Fibroblast of lung (primary cell): ENCODE results near the gene GLYATL3.

ENCODE experiments used
- EZH2 ChIP-seq: IDR thresholded peaks from 2 replicates; pipeline ENCODE4 v1.5.1; 2012; ENCODE audit warnings: low read length, control low read depth, mild to moderate bottlenecking; ENCODE audit errors: missing control alignments
- TF ChIP-seq, protein P1 (sequence below), 2 donors: IDR thresholded peaks in 1 of 2; conservative IDR thresholded peaks in 1 of 2; 1 replicate in 1 of 2; 2 replicates in 1 of 2; pipeline ENCODE4 v1.5.1; 2011 to 2012; ENCODE audit warnings: low read length in 2 of 2, control low read depth in 1 of 2, inconsistent platforms in 1 of 2, low read depth in 1 of 2, mild to moderate bottlenecking in 1 of 2

GRCh38 chr6:49522710-49523593, 23.2 kb downstream of the GLYATL3 start:
- TF ChIP-seq, protein P1, sequence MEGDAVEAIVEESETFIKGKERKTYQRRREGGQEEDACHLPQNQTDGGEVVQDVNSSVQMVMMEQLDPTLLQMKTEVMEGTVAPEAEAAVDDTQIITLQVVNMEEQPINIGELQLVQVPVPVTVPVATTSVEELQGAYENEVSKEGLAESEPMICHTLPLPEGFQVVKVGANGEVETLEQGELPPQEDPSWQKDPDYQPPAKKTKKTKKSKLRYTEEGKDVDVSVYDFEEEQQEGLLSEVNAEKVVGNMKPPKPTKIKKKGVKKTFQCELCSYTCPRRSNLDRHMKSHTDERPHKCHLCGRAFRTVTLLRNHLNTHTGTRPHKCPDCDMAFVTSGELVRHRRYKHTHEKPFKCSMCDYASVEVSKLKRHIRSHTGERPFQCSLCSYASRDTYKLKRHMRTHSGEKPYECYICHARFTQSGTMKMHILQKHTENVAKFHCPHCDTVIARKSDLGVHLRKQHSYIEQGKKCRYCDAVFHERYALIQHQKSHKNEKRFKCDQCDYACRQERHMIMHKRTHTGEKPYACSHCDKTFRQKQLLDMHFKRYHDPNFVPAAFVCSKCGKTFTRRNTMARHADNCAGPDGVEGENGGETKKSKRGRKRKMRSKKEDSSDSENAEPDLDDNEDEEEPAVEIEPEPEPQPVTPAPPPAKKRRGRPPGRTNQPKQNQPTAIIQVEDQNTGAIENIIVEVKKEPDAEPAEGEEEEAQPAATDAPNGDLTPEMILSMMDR (conservative IDR thresholded peaks at IDR 0.05 in 1 of 2, IDR thresholded peaks at IDR 0.05 in 1 of 2; ENCODE audit: low read depth in 1 of 2, low read length in 2 of 2), result no peak
- TF ChIP-seq EZH2, result no peak
